ENCODE data around the gene MMP3.

The MMP3 gene

GRCh38 chr11:102846292-102846691 lies 2.9 kb upstream of the MMP3 start:
- peaks cover 13% of the 10 kb centered on the region for H3K27me3 Mint-ChIP-seq (ENCODE audit: low read depth)
- no peaks in the 10 kb centered on the region for H3K4me1 Mint-ChIP-seq (ENCODE audit: low read depth)
- no peak overlapping the region for H3K27ac Mint-ChIP-seq
- H3K9me3 Mint-ChIP-seq: no peaks in the 10 kb centered on the region
- H3K4me3 Mint-ChIP-seq: no peak overlapping the region
- H3K36me3 Mint-ChIP-seq (ENCODE audit: low read depth): no peaks in the 10 kb centered on the region

- no peaks in the 10 kb centered on the region for H3K4me1 Mint-ChIP-seq (ENCODE audit: low read depth)
- peaks cover 18% of the 10 kb centered on the region for H3K27me3 Mint-ChIP-seq (ENCODE audit: low read depth)
- H3K27ac Mint-ChIP-seq: no peak overlapping the region
- no peak overlapping the region for H3K4me3 Mint-ChIP-seq
- H3K36me3 Mint-ChIP-seq (ENCODE audit: low read depth): no peaks in the 10 kb centered on the region
- H3K9me3 Mint-ChIP-seq: no peaks in the 10 kb centered on the region
Measured at GRCh38 chr11:102842930-102843329, 479 bp downstream of the MMP3 start.

GRCh38 chr11:102840018-102840417 lies 3.4 kb downstream of the MMP3 start:
- Mint-ChIP-seq H3K4me3 (no peak overlapping the region), H3K36me3 (ENCODE audit: low read depth) (no peaks in the 10 kb centered on the region), H3K9me3 (no peaks in the 10 kb centered on the region), H3K4me1 (ENCODE audit: low read depth) (no peaks in the 10 kb centered on the region), H3K27ac (no peak overlapping the region), H3K27me3 (ENCODE audit: low read depth) (peaks cover 10% of the 10 kb centered on the region)

GRCh38 chr11:102837646-102838045 lies 5.8 kb downstream of the MMP3 start:
- no peak overlapping the region for H3K27ac Mint-ChIP-seq
- H3K36me3 Mint-ChIP-seq (ENCODE audit: low read depth): no peaks in the 10 kb centered on the region
- no peak overlapping the region for H3K4me3 Mint-ChIP-seq
- no peaks in the 10 kb centered on the region for H3K9me3 Mint-ChIP-seq
- H3K27me3 Mint-ChIP-seq (ENCODE audit: low read depth): peaks cover 5% of the 10 kb centered on the region
- no peaks in the 10 kb centered on the region for H3K4me1 Mint-ChIP-seq (ENCODE audit: low read depth)

GRCh38 chr11:102837156-102837555 lies 6.3 kb downstream of the MMP3 start:
- H3K4me3 Mint-ChIP-seq: no peak overlapping the region
- no peaks in the 10 kb centered on the region for H3K36me3 Mint-ChIP-seq (ENCODE audit: low read depth)
- H3K27me3 Mint-ChIP-seq (ENCODE audit: low read depth): peaks cover 10% of the 10 kb centered on the region
- H3K4me1 Mint-ChIP-seq (ENCODE audit: low read depth): no peaks in the 10 kb centered on the region
- H3K9me3 Mint-ChIP-seq: no peaks in the 10 kb centered on the region
- H3K27ac Mint-ChIP-seq: no peak overlapping the region

- Mint-ChIP-seq H3K27me3 (ENCODE audit: low read depth) (peaks cover 18% of the 10 kb centered on the region), H3K4me1 (ENCODE audit: low read depth) (peaks cover 3% of the 10 kb centered on the region), H3K27ac (no peak overlapping the region), H3K9me3 (no peaks in the 10 kb centered on the region), H3K36me3 (ENCODE audit: low read depth) (no peaks in the 10 kb centered on the region), H3K4me3 (no peak overlapping the region)
Measured at GRCh38 chr11:102836290-102836875, 7.0 kb downstream of the MMP3 start.

- Mint-ChIP-seq H3K27me3 (ENCODE audit: low read depth) (peaks cover 32% of the 10 kb centered on the region), H3K9me3 (no peaks in the 10 kb centered on the region), H3K4me1 (ENCODE audit: low read depth) (peaks cover 3% of the 10 kb centered on the region), H3K27ac (no peak overlapping the region), H3K4me3 (no peak overlapping the region), H3K36me3 (ENCODE audit: low read depth) (no peaks in the 10 kb centered on the region)
Measured at GRCh38 chr11:102833731-102834130, 9.7 kb downstream of the MMP3 start.

- H3K4me3 Mint-ChIP-seq: no peak overlapping the region
- H3K36me3 Mint-ChIP-seq (ENCODE audit: low read depth): no peaks in the 10 kb centered on the region
- H3K9me3 Mint-ChIP-seq: no peaks in the 10 kb centered on the region
- H3K27me3 Mint-ChIP-seq (ENCODE audit: low read depth): peaks cover 32% of the 10 kb centered on the region
- H3K27ac Mint-ChIP-seq: no peak overlapping the region
- H3K4me1 Mint-ChIP-seq (ENCODE audit: low read depth): peaks cover 3% of the 10 kb centered on the region
Measured at GRCh38 chr11:102832612-102833011, 10.8 kb downstream of the MMP3 start.

GRCh38 chr11:102831489-102832440 lies 11.6 kb downstream of the MMP3 start:
- peaks cover 3% of the 10 kb centered on the region for H3K4me1 Mint-ChIP-seq (ENCODE audit: low read depth)
- H3K27ac Mint-ChIP-seq: no peak overlapping the region
- H3K9me3 Mint-ChIP-seq: no peaks in the 10 kb centered on the region
- H3K4me3 Mint-ChIP-seq: peak overlapping the region; percentile 23
- H3K27me3 Mint-ChIP-seq (ENCODE audit: low read depth): peaks cover 32% of the 10 kb centered on the region
- no peaks in the 10 kb centered on the region for H3K36me3 Mint-ChIP-seq (ENCODE audit: low read depth)

GRCh38 chr11:102831128-102831488 lies 12.3 kb downstream of the MMP3 start:
- Mint-ChIP-seq H3K27ac (no peak overlapping the region), H3K4me3 (no peak overlapping the region), H3K9me3 (no peaks in the 10 kb centered on the region), H3K27me3 (ENCODE audit: low read depth) (peaks cover 32% of the 10 kb centered on the region), H3K4me1 (ENCODE audit: low read depth) (peaks cover 3% of the 10 kb centered on the region), H3K36me3 (ENCODE audit: low read depth) (no peaks in the 10 kb centered on the region)

GRCh38 chr11:102830001-102830727 lies 13.2 kb downstream of the MMP3 start:
- Mint-ChIP-seq H3K4me3 (no peak overlapping the region), H3K36me3 (ENCODE audit: low read depth) (no peaks in the 10 kb centered on the region), H3K4me1 (ENCODE audit: low read depth) (peaks cover 3% of the 10 kb centered on the region), H3K27me3 (ENCODE audit: low read depth) (peaks cover 32% of the 10 kb centered on the region), H3K9me3 (no peaks in the 10 kb centered on the region), H3K27ac (no peak overlapping the region)

GRCh38 chr11:102829316-102830000 lies 14.0 kb downstream of the MMP3 start:
- no peak overlapping the region for H3K4me3 Mint-ChIP-seq
- H3K27me3 Mint-ChIP-seq (ENCODE audit: low read depth): peaks cover 32% of the 10 kb centered on the region
- no peaks in the 10 kb centered on the region for H3K36me3 Mint-ChIP-seq (ENCODE audit: low read depth)
- no peaks in the 10 kb centered on the region for H3K9me3 Mint-ChIP-seq
- peaks cover 3% of the 10 kb centered on the region for H3K4me1 Mint-ChIP-seq (ENCODE audit: low read depth)
- no peak overlapping the region for H3K27ac Mint-ChIP-seq

- H3K36me3 Mint-ChIP-seq (ENCODE audit: low read depth): no peaks in the 10 kb centered on the region
- H3K27me3 Mint-ChIP-seq (ENCODE audit: low read depth): peaks cover 5% of the 10 kb centered on the region
- H3K4me3 Mint-ChIP-seq: no peak overlapping the region
- no peaks in the 10 kb centered on the region for H3K9me3 Mint-ChIP-seq
- no peaks in the 10 kb centered on the region for H3K4me1 Mint-ChIP-seq (ENCODE audit: low read depth)
- H3K27ac Mint-ChIP-seq: no peak overlapping the region
Measured at GRCh38 chr11:102824556-102824955, 18.9 kb downstream of the MMP3 start.

- peaks cover 6% of the 10 kb centered on the region for H3K9me3 Mint-ChIP-seq
- no peaks in the 10 kb centered on the region for H3K36me3 Mint-ChIP-seq (ENCODE audit: low read depth)
- H3K27me3 Mint-ChIP-seq (ENCODE audit: low read depth): no peaks in the 10 kb centered on the region
- H3K4me3 Mint-ChIP-seq: no peak overlapping the region
- no peaks in the 10 kb centered on the region for H3K4me1 Mint-ChIP-seq (ENCODE audit: low read depth)
- no peak overlapping the region for H3K27ac Mint-ChIP-seq
Measured at GRCh38 chr11:102819491-102819890, 23.9 kb downstream of the MMP3 start.

Data from T-helper 1 cell treated with Interleukin-12 subunit alpha and Interleukin-12 subunit beta and Interleukin-4 antibody, amounts not matched to agents 30 μg/mL and 1 μg/mL, for 36 hours (primary cell).